ENCODE data around the gene BPIFB2.
A peak's percentile ranks its signal among the peaks of the same experiment; 100 is the strongest.

The BPIFB2 gene

DNA sequence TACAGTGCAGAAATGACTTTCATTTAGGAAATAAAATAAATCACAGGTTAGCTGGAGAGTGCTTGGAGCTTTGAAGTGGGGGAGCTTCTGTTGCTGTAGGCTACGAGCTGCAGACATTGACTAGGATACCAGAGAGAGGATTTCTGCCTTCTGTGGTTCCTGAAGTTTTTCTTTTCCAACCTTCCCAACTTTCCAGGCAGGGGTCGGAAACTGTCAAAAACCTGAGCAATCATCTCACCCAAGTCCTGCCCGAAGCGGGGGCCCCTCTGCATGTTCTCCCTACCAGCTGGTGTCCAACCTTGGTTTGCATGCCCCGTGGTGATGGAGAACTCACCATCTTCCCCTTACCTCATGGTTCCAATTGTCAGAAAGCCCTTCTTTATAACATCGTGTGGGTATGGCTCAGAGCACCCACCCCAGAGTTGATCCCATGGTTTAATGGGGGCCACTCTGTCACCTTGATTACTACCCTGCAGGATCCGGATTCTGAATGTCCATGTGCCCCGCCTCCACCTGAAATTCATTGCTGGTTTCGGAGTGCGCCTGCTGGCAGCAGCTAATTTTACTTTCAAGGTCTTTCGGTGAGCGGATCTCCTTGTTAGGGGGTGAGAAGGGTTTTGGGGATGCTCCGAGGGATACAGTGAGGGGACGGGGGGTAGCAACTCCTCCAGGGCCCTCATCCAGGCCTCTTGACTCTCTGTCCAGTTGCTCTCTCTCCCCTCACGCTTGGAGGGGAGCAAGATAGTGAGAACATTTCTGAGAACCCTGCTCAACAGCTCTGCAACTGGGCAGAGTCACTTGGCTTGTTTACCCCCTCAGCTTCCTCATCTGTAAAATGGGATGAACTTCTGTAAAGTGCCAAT is 5.1 kb downstream of the BPIFB2 start:
- no peaks in the 10 kb centered on the region for H3K9me3 ChIP-seq (ENCODE audit: severe bottlenecking)
- no peak overlapping the region for H3K27ac ChIP-seq (ENCODE audit: poor library complexity, severe bottlenecking)
- no peaks in the 10 kb centered on the region for H3K4me1 ChIP-seq (ENCODE audit: insufficient read depth, poor library complexity, severe bottlenecking)
- no peaks in the 10 kb centered on the region for H3K36me3 ChIP-seq (ENCODE audit: low read depth)
- no peak for ATAC-seq (ENCODE audit: low read depth)
- peaks cover 43% of the 10 kb centered on the region for H3K27me3 ChIP-seq (ENCODE audit: insufficient read depth, poor library complexity, severe bottlenecking)
- TF ChIP-seq, protein P1, sequence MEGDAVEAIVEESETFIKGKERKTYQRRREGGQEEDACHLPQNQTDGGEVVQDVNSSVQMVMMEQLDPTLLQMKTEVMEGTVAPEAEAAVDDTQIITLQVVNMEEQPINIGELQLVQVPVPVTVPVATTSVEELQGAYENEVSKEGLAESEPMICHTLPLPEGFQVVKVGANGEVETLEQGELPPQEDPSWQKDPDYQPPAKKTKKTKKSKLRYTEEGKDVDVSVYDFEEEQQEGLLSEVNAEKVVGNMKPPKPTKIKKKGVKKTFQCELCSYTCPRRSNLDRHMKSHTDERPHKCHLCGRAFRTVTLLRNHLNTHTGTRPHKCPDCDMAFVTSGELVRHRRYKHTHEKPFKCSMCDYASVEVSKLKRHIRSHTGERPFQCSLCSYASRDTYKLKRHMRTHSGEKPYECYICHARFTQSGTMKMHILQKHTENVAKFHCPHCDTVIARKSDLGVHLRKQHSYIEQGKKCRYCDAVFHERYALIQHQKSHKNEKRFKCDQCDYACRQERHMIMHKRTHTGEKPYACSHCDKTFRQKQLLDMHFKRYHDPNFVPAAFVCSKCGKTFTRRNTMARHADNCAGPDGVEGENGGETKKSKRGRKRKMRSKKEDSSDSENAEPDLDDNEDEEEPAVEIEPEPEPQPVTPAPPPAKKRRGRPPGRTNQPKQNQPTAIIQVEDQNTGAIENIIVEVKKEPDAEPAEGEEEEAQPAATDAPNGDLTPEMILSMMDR (IDR thresholded peaks at IDR 0.05; ENCODE audit: poor library complexity, severe bottlenecking), result no peak
- H3K4me3 ChIP-seq (ENCODE audit: severe bottlenecking), result no peak overlapping the region
- DNase-seq (ENCODE audit: low spot score), result no peak

DNA sequence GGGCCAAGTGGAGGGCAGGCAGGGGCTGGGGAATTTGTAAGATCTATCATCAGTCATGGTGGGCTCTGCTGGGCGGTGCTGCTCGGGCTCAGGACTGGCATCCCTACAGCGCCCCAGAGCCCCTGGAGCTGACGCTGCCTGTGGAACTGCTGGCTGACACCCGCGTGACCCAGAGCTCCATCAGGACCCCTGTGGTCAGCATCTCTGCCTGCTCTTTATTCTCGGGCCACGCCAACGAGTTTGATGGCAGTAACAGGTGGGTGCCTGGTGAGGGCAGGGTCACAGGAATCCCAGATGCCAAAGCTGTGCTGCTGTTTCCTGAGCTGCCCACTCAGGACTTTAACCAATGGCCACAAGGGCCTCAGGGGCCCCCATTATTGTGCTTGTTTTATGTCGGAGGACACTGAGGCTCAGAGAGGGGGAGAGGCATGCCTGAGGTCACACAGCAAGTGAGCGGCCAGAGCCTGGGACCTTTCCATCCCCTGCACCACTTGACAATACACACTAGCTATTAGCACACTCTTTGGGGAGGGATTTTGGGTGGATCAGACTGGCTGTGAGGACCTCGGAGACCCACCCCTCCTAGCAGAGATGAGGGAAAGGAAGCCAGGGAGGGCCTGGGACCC is 6.3 kb downstream of the BPIFB2 start:
- Histone ChIP-seq H3K36me3 (ENCODE audit: low read depth) (no peaks in the 10 kb centered on the region), H3K27me3 (ENCODE audit: insufficient read depth, poor library complexity, severe bottlenecking) (peaks cover 46% of the 10 kb centered on the region), H3K9me3 (ENCODE audit: severe bottlenecking) (no peaks in the 10 kb centered on the region), H3K4me1 (ENCODE audit: insufficient read depth, poor library complexity, severe bottlenecking) (no peaks in the 10 kb centered on the region), H3K4me3 (ENCODE audit: severe bottlenecking) (no peak overlapping the region), H3K27ac (ENCODE audit: poor library complexity, severe bottlenecking) (no peak overlapping the region)
- DNase-seq (ENCODE audit: low spot score) (no peak), ATAC-seq (ENCODE audit: low read depth) (no peak)
- TF ChIP-seq, protein P1 (IDR thresholded peaks at IDR 0.05; ENCODE audit: poor library complexity, severe bottlenecking), result no peak

DNA sequence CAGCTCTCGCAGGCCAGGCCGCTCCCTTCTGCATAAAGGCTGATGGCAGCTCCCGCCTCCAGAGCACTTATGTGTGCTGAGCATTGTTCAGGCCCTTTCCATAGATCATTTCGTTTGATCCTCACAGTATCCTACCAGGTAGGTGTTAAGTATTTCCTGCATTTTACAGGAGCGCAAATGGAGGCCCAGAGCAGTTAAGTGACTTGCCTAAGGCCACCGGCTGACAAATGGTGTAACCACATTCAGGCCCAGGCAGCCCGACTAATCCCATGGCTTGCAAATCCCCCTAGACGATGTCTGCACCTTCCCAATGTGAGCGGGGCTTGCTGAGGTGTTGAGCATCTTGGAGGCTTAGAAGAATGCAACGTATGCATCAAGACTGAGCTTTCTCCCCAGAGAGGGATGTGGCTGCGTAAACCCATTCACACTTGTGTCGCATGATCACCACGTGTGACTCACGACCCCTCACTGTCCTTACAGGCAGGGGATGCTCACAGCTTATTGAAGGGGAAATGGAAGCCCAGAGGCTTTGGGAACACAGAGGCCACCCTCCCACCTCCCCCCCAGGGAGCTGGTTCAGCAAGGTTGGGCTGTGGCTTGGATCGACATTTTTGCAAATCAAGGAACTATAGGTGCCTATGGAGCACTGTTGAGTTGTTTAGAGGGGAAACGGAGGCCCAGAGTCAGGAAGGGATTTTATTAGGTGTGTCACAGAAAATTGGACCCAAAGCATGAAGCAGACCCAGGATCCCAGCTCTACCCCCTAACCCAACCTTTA is 7.0 kb downstream of the BPIFB2 start:
- TF ChIP-seq, protein P1 (IDR thresholded peaks at IDR 0.05; ENCODE audit: poor library complexity, severe bottlenecking), result no peak
- Histone ChIP-seq H3K27me3 (ENCODE audit: insufficient read depth, poor library complexity, severe bottlenecking) (peaks cover 46% of the 10 kb centered on the region), H3K4me1 (ENCODE audit: insufficient read depth, poor library complexity, severe bottlenecking) (no peaks in the 10 kb centered on the region)

DNA sequence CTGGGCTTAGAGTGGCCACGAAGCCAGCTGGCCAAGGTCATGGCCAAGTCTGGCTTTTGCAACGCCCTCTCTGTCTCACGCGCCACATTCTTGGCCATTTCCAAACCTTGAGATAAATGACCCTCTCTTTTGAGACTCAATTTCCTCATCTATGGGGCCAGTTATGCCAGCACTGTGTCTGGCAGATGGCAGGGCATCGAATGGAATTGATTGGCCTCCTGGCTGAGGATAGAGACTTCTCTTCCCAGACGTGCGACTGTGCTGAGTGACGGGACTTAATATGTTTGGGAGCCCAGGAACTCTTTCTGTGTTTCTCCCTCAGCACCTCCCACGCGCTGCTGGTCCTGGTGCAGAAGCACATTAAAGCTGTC is 7.6 kb downstream of the BPIFB2 start:
- Histone ChIP-seq H3K36me3 (ENCODE audit: low read depth) (no peaks in the 10 kb centered on the region), H3K9me3 (ENCODE audit: severe bottlenecking) (no peaks in the 10 kb centered on the region), H3K27ac (ENCODE audit: poor library complexity, severe bottlenecking) (no peak overlapping the region), H3K4me1 (ENCODE audit: insufficient read depth, poor library complexity, severe bottlenecking) (no peaks in the 10 kb centered on the region), H3K27me3 (ENCODE audit: insufficient read depth, poor library complexity, severe bottlenecking) (peaks cover 40% of the 10 kb centered on the region), H3K4me3 (ENCODE audit: severe bottlenecking) (no peak overlapping the region)
- peak; percentile 55 for DNase-seq (ENCODE audit: low spot score)
- TF ChIP-seq, protein P1 (IDR thresholded peaks at IDR 0.05; ENCODE audit: poor library complexity, severe bottlenecking), result no peak
- ATAC-seq (ENCODE audit: low read depth), result no peak

More for the DNA sequence above, 7.0 kb downstream of the BPIFB2 start:
- no peak for ATAC-seq (ENCODE audit: low read depth)
- Histone ChIP-seq H3K9me3 (ENCODE audit: severe bottlenecking) (no peaks in the 10 kb centered on the region), H3K4me3 (ENCODE audit: severe bottlenecking) (no peak overlapping the region), H3K27ac (ENCODE audit: poor library complexity, severe bottlenecking) (no peak overlapping the region), H3K36me3 (ENCODE audit: low read depth) (no peaks in the 10 kb centered on the region)
- DNase-seq (ENCODE audit: low spot score), result no peak

Data from RWPE2 (cell line).